Measurements from ENCODE around the gene KCNJ9. TPM values are rescaled to one million over a fixed set of nuclear protein-coding genes. Genes with fewer than 3 reads are reported as not detected.
"Not testable (repeated sequence)": the region's sequence is repeated elsewhere in the genome, so short reads cannot be mapped to it uniquely, and the experiment has no call there.

KCNJ9 gene
- total and polyA plus RNA-seq, 2 experiments from 2014 or later, result 0.24 to 0.34 TPM

DNA sequence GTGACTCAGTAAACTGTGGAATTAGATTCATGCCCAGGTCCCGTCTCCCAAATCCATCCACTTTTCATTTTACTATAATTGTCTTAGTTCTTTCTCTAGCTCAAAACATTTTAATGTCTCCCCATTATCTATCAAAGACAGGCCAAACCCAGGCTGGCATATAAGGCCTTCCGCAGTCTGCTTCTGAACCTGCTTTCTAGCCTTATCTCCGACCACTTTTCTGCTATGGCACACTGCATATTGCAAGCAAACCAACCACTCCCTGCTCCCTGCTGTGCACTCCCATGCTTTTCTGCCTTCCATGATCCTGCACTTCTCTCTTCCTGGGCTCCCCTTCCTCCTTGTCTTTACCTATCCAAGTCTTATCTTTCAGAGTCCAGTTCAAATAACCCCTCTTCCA is 32.2 kb upstream of the KCNJ9 start (continued):
- TF ChIP-seq, protein P1, sequence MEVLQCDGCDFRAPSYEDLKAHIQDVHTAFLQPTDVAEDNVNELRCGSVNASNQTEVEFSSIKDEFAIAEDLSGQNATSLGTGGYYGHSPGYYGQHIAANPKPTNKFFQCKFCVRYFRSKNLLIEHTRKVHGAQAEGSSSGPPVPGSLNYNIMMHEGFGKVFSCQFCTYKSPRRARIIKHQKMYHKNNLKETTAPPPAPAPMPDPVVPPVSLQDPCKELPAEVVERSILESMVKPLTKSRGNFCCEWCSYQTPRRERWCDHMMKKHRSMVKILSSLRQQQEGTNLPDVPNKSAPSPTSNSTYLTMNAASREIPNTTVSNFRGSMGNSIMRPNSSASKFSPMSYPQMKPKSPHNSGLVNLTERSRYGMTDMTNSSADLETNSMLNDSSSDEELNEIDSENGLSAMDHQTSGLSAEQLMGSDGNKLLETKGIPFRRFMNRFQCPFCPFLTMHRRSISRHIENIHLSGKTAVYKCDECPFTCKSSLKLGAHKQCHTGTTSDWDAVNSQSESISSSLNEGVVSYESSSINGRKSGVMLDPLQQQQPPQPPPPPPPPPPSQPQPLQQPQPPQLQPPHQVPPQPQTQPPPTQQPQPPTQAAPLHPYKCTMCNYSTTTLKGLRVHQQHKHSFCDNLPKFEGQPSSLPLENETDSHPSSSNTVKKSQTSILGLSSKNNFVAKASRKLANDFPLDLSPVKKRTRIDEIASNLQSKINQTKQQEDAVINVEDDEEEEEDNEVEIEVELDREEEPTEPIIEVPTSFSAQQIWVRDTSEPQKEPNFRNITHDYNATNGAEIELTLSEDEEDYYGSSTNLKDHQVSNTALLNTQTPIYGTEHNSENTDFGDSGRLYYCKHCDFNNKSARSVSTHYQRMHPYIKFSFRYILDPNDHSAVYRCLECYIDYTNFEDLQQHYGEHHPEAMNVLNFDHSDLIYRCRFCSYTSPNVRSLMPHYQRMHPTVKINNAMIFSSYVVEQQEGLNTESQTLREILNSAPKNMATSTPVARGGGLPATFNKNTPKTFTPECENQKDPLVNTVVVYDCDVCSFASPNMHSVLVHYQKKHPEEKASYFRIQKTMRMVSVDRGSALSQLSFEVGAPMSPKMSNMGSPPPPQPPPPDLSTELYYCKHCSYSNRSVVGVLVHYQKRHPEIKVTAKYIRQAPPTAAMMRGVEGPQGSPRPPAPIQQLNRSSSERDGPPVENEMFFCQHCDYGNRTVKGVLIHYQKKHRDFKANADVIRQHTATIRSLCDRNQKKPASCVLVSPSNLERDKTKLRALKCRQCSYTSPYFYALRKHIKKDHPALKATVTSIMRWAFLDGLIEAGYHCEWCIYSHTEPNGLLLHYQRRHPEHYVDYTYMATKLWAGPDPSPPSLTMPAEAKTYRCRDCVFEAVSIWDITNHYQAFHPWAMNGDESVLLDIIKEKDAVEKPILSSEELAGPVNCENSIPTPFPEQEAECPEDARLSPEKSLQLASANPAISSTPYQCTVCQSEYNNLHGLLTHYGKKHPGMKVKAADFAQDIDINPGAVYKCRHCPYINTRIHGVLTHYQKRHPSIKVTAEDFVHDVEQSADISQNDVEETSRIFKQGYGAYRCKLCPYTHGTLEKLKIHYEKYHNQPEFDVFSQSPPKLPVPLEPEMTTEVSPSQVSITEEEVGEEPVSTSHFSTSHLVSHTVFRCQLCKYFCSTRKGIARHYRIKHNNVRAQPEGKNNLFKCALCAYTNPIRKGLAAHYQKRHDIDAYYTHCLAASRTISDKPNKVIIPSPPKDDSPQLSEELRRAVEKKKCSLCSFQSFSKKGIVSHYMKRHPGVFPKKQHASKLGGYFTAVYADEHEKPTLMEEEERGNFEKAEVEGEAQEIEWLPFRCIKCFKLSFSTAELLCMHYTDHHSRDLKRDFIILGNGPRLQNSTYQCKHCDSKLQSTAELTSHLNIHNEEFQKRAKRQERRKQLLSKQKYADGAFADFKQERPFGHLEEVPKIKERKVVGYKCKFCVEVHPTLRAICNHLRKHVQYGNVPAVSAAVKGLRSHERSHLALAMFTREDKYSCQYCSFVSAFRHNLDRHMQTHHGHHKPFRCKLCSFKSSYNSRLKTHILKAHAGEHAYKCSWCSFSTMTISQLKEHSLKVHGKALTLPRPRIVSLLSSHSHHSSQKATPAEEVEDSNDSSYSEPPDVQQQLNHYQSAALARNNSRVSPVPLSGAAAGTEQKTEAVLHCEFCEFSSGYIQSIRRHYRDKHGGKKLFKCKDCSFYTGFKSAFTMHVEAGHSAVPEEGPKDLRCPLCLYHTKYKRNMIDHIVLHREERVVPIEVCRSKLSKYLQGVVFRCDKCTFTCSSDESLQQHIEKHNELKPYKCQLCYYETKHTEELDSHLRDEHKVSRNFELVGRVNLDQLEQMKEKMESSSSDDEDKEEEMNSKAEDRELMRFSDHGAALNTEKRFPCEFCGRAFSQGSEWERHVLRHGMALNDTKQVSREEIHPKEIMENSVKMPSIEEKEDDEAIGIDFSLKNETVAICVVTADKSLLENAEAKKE (CRISPR knock-in tag; IDR thresholded peaks at IDR 0.05), result no peak
- no peak for TF ChIP-seq ZNF331 (CRISPR knock-in tag; IDR thresholded peaks at IDR 0.05; ENCODE audit: low read depth)
- TF ChIP-seq CREB1 (CRISPR knock-in tag; IDR thresholded peaks at IDR 0.05; ENCODE audit: low read depth), result no peak

DNA sequence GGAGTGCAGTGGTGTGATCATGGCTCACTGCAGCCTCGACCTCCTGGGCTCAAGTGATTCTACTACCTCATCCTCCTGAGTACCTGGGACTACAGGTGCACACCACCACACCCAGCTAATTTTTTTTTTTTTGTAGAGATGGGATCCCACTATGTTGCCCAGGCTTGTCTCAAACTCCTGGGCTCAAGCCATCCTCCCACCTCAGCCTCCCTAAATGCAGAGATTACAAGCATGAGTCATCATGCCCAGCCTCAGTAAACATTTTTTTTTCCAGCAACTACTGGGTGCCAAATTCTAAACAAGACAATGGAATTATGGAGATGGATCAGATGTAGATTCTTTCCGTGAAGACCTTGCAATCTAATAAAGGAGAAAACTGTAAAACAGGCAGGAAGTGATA is 31.2 kb upstream of the KCNJ9 start:
- peaks cover 13% of the 10 kb centered on the region for H3K27me3 Mint-ChIP-seq (ENCODE audit: insufficient read depth, low read depth, poor library complexity)

DNA sequence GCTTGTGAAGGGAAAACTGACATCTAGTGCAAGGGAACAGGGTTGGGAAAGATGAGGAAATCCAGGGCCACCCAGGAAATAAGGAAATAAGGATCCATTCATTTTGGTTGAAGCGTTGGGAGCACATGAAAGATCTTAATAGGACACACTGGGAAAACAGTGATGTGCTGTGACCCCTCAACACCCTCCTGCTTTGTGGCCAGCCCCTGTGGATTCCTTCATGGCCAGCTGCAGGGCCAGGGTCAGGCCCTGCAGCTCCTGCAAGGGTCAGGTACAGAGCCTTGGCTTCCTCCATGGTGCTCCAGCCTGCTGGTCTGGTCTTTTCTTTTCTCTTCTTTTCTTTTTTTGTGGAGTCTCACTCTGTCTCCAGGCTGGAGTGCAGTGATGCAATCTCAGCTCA is 30.7 kb upstream of the KCNJ9 start:
- H3K79me2 ChIP-seq (replicated peaks; ENCODE audit: insufficient read depth), result no peaks in the 10 kb centered on the region
- H4K20me1 ChIP-seq (replicated peaks; ENCODE audit: insufficient read depth), result no peaks in the 10 kb centered on the region
- peaks cover 29% of the 10 kb centered on the region for H3K4me1 Mint-ChIP-seq
- no peaks in the 10 kb centered on the region for H3K36me3 Mint-ChIP-seq (ENCODE audit: low read depth)
- no peak overlapping the region for H3K4me3 Mint-ChIP-seq
- H3K4me2 ChIP-seq, result no peak overlapping the region
- H2AFZ ChIP-seq, result no peak overlapping the region
- peaks cover 13% of the 10 kb centered on the region for H3K27me3 Mint-ChIP-seq (ENCODE audit: insufficient read depth, low read depth, poor library complexity)
- DNase-seq (ENCODE audit: low spot score) (no peak), ATAC-seq (no peak)
- no peaks in the 10 kb centered on the region for H3K9me3 Mint-ChIP-seq
- H3K9me2 ChIP-seq (ENCODE audit: insufficient read depth), result no peaks in the 10 kb centered on the region; the same call in none of the 2 replicates
- H3K4me3 ChIP-seq, result no peak overlapping the region
- H3F3A ChIP-seq (replicated peaks; ENCODE audit: low read depth), result 0 out of 2 replicates have a peak, but pooled peaks cover 6% of the 10 kb centered on the region
- H3K27ac ChIP-seq (ENCODE audit: low read depth), result no peak overlapping the region
- peaks cover 29% of the 10 kb centered on the region for H3K4me1 ChIP-seq (ENCODE audit: insufficient read depth)
- H3K27me3 ChIP-seq (ENCODE audit: insufficient read depth), result no peaks in the 10 kb centered on the region
- H3K27ac Mint-ChIP-seq, result no peak overlapping the region
- H3K36me3 ChIP-seq (ENCODE audit: insufficient read depth), result no peaks in the 10 kb centered on the region
- TF ChIP-seq STAT1 (IDR thresholded peaks at IDR 0.05; ENCODE audit: unreplicated experiment), result no peak
- TF ChIP-seq CREB1 (CRISPR knock-in tag; IDR thresholded peaks at IDR 0.05; ENCODE audit: low read depth), result no peak
- TF ChIP-seq POLR2AphosphoS5 (IDR thresholded peaks at IDR 0.05; ENCODE audit: low read depth), result no peak
- TF ChIP-seq, protein P2, sequence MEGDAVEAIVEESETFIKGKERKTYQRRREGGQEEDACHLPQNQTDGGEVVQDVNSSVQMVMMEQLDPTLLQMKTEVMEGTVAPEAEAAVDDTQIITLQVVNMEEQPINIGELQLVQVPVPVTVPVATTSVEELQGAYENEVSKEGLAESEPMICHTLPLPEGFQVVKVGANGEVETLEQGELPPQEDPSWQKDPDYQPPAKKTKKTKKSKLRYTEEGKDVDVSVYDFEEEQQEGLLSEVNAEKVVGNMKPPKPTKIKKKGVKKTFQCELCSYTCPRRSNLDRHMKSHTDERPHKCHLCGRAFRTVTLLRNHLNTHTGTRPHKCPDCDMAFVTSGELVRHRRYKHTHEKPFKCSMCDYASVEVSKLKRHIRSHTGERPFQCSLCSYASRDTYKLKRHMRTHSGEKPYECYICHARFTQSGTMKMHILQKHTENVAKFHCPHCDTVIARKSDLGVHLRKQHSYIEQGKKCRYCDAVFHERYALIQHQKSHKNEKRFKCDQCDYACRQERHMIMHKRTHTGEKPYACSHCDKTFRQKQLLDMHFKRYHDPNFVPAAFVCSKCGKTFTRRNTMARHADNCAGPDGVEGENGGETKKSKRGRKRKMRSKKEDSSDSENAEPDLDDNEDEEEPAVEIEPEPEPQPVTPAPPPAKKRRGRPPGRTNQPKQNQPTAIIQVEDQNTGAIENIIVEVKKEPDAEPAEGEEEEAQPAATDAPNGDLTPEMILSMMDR (conservative IDR thresholded peaks at IDR 0.05; ENCODE audit: low read depth in 2 of 2), result no peak
- no peak for TF ChIP-seq EZH2 (IDR thresholded peaks at IDR 0.05; ENCODE audit: low read depth, unreplicated experiment)

More for the DNA sequence above, 31.2 kb upstream of the KCNJ9 start:
- H3K9me2 ChIP-seq (ENCODE audit: insufficient read depth); ATAC-seq; H3K4me2 ChIP-seq; H3K79me2 ChIP-seq (replicated peaks; ENCODE audit: insufficient read depth); H3K27me3 ChIP-seq (ENCODE audit: insufficient read depth); H3K9me3 Mint-ChIP-seq; H2AFZ ChIP-seq; H3K27ac ChIP-seq (ENCODE audit: low read depth); H4K20me1 ChIP-seq (replicated peaks; ENCODE audit: insufficient read depth); H3F3A ChIP-seq (replicated peaks; ENCODE audit: low read depth); H3K4me3 ChIP-seq; H3K36me3 Mint-ChIP-seq (ENCODE audit: low read depth); H3K27ac Mint-ChIP-seq; H3K4me3 Mint-ChIP-seq; DNase-seq (ENCODE audit: low spot score); H3K36me3 ChIP-seq (ENCODE audit: insufficient read depth): not testable (repeated sequence)
- peaks cover 29% of the 10 kb centered on the region for H3K4me1 Mint-ChIP-seq
- H3K4me1 ChIP-seq (ENCODE audit: insufficient read depth), result peaks cover 29% of the 10 kb centered on the region
